HG03378 (cell line): ENCODE data around the gene TXLNA.
A peak's percentile ranks its signal among the peaks of the same experiment; 100 is the strongest.

Source experiments
- ATAC-seq: cut with Tn5 transposase; IDR thresholded peaks from one replicate; pipeline ENCODE4 v1.9.1; 2021; ENCODE audit warnings: mild to moderate bottlenecking, moderate library complexity; ENCODE audit not compliant: unreplicated experiment

TXLNA gene

DNA sequence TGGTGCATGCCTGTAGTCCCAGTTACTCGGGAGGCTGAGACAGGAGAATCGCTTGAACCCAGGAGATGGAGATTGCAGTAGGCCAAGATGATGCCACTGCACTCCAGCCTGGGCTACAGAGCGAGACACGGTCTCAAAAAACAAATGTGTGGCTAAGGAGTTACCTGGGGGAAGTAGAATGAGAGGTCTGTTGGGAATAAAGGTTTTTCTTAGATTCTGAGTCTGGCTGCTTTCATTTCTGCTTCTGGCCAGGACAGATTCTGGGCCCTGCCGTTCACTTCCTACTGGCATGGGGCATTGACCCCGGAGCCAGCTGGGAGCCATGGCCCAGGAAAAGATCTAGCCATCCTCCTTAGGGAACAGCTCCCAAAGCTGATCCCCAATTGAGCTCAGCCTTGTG, 29.0 kb downstream of the TXLNA start:
- no peak for ATAC-seq

DNA sequence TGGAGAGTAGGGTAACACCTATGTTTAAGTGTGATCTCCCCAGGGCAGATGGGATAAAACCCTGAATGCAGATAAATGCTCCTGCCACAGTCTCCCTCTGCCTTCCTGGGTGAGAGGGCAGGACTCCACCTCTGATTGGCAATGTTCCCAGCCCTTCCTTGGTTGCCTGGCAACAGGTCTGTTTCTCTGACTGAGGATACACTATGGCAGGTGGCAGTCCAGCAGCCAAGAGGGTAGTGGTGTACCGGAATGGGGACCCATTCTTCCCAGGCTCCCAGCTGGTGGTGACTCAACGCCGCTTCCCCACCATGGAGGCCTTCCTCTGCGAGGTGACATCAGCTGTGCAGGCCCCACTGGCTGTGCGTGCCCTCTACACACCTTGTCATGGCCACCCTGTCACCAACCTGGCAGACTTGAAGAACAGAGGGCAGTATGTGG, 29.4 kb downstream of the TXLNA start, which contains the start of gene DCDC2B:
Gene DCDC2B (plus strand): TSS at position 199 of the 438 bp plus-strand sequence. CDS start 5 bp downstream, at position 204.
- no peak for ATAC-seq

DNA sequence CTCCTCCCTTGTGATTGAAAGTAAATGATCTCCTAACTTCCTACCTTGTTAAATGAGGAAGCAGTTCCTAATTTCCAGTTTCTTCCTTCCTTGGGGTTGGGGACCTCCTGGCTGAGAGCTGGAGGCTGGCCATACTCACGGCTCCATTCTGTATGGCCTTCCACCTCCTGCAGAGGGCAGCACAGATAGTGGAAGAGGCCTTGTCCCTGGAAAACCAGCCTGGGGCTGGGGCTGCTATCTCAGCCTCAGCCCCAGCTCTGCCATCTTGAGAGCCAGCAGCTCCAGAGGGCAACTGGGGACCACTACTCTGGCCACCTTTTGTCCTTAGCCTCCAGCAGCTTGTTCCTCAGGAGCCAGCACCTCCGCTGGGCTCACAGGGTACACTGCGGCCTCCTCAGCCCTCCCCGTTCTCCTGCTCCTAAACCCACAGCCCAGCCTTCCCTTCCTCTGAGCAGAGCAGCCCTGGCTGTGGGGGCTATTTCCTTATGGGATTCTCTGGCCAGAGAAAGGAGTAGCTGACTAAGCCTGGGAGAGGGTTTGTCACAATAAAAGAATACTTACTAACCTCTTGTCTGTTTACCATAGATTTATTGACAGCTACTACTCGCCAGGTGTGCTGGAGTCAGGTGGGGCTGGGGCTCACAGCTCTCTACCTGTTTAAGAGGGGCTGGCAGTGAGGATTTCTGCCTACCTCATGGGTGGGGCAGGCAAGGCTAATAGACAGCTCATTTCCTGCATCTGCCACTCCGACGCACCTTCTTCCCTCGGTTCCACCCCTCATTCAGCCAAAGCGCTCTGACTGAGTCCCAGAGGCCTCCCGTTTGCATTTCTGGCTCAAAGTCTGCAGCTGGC, 36.4 kb downstream of the TXLNA start:
- no peak for ATAC-seq

DNA sequence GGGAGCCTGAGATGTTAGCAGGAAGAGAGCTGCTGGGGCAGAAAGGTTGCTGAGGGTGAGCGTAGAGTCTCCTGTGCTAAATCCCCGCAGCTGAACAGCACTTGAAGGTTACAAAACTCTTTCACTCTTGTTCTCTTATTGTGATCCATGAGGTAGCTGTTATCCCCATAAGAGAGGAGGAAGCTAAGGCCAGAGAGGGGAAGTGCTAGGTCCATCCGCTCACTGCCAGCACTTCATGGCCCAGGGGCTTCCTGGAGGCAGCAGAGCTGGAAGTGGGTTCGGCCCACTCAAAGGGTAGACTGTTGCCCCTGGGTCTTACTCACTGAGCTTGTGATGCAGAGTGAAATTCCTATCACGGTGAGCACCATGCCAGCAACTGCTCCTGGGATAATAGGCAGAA, 37.1 kb downstream of the TXLNA start:
- no peak for ATAC-seq

DNA sequence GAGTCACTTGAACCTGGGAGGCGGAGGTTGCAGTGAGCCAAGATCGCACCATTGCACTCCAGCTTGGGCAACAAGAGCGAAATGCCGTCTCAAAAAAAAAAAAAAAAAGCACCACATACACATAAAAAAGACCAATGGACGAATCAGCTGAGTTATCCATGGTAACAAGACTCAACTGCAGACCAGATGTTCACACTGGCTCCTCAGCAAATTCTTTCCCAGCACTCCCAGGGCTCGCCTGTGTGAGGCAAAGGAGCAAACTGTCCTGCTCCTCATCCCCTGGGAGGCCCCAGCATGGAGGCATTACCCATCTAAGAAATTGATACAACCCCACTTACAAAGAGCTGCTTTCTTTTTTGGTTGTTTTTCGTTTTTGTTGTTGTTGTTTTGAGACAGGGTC, 39.5 kb downstream of the TXLNA start:
- ATAC-seq = no peak

DNA sequence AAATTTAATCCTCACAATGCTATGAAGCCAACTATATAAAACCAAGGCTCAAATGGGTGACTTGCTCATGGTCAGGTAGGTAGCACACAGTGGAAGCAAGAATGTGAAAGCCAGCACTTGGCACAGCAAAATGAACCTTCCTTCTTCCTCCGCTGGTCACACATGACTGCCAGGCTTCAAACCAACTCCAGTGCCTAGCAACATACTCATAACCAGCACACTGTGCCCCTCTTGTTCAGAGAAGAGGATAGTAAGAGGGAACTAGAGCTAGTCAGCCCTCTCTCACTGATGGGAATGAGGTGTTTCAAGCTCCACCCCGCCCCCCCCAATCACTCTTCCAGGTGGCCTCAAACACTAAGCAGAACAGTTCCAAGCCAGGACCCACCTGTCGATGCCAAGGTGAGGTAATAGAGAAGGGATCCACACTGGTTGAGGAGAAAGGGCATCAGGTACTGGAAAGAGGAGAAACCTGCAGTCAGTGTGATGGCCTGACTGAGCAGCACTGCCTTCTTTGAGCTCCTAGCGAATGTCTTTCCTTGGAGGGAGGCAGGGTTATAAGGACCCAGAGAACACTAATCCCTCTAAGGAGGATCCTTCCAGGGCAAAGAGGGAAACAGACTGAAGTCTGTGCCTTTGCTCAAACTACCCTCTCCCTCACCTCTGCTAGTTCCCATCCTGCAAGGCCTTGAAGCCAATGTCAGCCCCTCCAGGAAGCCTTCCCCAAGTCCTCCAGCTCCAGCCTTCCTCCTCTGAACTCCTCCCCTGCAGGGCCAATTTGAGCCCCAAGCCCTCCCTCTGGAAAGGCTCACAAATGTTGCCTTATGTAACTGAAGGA, 41.5 kb downstream of the TXLNA start:
- no peak for ATAC-seq

DNA sequence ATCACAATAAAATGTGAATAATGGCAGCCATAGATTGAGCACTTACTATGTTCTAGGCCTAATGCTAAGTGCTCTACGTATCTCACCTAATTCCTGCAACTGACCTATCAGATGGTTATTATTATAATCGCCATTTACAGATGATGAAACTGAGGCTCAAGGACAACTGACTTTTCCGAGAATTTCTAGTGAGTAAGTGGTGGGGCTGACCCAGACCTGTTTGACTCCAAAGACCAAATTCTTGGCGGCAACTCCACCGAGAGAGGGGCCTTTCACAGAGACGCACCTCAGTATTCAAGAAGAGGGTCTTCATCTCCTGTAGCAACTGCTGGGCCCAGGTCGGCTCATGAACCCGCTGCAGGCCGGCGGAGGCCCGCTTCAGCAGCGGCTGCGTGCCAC, 42.1 kb downstream of the TXLNA start:
- no peak for ATAC-seq

DNA sequence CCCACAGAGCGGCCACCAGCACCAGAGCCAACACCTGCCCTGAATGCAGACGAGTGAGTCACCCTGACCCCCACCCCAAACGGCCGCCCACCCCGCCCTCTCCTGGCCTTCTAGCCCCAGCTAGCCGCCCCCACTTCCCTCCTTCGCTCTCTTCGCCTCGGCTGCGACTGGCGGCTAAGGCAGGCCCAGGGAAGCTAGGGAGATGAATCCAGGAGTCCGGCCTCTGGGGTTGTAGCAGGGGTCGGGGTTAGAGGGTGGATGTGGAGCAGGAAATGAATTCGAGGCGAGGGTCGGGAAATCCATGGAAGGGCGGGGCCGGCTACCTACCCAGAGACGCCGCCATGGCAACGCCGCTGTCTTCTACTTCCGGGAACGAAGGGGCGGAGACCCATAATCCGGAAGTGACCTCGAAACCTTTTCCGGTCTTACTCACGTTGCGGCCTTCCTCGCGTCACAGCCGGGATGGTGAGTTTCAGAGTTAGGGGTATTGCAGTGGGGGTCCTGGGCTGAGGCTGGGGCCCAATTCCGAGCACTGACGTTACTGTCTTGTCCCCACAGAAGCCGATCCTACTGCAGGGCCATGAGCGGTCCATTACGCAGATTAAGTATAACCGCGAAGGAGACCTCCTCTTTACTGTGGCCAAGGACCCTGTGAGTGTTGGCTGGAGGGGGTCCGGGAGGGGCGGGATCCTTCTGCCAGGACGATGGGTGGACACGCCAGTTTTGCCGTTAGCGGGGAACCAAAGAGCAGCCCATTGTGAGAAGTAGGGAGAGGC, 42.7 kb downstream of the TXLNA start, which contains the start of the genes EIF3I and TMEM234:
Gene EIF3I (plus strand): TSS at position 428 of the 776 bp plus-strand sequence. CDS start 35 bp downstream, at position 463.
Gene TMEM234 (minus strand): TSS at position 374 of the 776 bp plus-strand sequence. CDS start 31 bp downstream, at position 343.
- ATAC-seq = peak; percentile 80

DNA sequence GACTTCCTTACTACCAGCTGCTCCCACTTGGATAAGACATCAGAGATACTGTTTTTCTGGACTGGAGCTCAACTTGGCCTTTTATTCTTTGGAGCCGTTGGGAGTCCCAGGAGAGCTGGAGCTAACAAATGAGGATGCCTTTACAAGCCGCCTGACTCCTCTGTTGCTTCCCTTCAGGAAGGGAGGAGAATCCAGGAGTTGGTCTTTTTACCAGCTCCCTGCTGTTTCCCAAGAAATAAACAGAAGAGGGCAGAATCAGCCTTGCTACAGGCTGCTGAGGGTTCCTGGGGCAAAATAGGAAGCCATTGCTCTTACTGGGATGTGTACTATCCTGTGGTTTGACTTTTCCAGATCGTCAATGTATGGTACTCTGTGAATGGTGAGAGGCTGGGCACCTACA, 44.2 kb downstream of the TXLNA start:
- ATAC-seq = no peak

DNA sequence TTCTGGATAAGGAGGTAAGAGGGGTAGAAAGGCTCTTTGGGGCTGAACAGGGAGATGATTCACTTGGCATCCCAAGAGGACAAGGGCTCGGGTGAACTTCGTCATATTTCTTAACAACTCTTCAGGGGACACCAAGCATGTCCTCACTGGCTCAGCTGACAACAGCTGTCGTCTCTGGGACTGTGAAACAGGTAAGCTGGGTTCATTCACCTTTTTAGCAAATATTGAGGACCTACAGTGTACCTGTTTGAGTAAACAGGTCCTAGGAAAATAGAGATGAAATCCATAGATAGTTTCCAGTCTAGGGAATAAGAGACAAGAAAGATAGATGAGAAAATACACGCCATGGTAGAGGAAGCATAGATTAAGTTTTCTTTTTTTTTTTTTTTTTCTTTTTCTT, 44.8 kb downstream of the TXLNA start:
- no peak for ATAC-seq

DNA sequence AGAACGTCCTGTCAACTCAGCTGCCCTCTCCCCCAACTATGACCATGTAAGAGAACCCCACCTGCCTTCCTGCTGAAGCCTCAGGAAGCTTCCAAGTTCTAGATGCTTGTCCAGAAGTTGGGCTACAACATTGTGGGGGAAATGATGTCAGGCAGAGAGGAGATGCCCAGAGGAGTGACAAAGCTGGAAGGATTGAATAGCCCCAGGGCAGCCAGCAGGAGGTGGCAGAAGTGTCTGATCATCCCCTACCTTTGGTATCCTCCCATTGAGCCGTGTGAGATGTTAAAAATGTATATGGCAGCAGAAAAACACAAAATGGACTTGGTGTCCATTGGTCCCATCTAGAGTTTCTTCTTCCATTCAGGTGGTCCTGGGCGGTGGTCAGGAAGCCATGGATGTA, 49.3 kb downstream of the TXLNA start:
- no peak for ATAC-seq

DNA sequence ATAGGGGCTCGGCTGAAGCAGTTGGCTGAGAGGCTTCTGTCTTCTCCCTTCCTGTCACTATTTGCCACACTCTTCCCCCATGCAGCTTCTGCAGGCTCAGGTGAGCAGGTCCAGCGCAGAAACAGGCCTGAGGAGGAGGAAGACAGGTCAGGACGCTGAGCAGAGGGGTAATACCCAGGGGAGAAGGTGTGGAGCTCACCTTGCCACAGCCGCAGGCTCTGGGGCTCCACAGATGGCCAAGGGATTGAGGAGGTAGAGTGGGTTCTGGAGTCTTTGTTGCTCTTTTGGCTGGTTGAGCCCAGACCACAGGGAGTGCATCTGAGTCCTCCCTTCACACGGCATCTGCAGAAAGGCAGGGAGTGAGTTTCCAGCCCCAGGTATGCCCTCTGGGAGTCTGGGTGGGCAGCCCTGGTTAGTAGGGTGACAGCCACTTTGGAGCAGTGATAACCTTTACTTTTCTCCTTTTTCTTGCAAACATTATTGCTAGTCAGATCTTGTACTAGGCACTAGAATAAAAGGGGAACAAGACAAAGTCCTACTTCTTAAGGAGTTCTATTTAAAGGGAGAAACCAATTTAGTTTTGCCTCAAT, 52.5 kb downstream of the TXLNA start:
- no peak for ATAC-seq

DNA sequence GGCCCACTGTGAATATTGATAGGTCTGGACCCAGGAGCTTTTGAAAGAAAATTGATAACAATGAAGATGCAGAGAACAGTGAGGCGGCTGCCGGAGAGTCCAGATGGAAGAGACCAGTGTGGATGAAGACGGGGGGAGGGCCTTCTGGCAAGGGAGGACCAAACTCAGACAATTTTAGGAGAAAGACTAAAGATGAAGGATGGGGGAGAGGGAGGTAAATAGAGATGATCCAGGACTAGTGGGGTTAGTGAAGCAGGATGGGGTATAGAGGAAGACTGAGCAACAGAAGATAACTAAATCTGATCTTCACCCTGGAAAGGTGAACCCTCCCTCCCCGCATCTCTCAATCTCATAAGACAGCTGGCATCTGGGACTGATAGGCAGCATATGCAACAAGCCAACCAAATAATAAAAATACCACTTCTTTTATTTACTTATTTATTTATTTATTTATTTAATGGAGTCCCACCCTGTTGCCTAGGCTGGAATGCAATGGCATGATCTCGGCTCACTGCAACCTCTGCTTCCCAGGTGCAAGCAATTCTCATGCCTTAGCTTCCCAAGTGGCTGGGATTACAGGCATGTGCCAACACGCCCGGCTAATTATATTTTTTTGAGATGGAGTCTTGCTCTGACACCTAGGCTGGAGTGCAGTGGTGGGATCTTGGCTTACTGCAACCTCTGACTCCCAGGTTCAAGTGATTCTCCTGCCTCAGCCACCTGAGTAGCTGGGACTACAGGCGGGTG, 53.3 kb downstream of the TXLNA start:
- no peak for ATAC-seq

DNA sequence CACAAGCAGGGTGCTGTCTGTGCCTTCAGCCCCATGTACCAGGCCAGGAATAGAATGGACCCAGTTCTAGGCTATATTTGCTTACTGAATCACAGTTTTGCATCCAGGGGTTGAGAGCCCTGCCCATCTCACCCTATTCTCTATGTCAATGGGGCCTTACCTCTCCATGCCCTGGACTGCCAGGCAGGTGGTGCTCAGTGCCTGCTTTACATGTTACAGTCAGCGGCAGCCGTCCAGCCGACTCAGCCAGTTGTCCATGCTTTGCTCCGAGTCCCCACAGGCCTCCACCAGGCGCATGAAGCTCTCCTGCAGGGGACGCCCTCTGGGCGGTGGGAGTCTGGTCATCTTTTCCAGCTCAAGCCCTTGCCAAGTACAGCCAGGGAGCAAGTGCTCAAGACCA, 55.3 kb downstream of the TXLNA start:
- ATAC-seq = no peak

DNA sequence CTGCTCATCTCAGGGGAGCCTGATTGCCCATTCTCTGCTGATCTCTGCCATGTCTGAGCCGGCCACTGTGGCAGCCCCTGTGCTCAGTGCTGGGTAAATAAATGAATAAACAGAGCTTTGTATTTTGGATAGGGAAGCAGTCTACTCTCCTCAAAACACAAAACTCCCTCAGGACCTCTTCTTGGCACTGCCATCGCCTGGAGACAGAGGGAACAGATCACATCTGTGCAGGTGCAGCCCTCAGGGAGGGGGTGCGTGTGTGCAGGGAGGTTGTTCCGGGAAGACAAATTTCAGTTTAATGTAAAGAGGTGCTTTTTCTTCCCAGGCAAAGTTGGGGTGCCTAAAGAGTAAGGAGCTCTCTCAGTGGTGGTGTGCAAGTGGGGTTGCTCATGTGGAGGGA, 59.9 kb downstream of the TXLNA start:
- ATAC-seq = no peak

DNA sequence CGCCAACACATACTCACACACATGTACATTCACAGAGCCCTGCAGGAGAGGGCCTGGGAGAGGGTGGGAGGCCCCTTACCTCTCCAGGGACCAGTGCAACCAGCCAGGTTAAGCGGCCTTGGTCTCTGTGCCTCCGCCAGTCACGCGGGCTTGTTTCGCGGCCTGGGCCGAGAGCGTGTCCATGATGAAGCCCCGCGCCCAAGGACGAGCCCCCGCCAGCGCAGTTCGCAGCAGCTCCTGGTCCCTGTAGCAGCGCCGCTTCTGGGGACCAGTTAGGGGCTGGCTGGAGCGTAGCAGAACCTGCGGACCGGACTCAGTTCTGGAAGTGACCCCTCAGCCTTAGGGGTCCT, 60.3 kb downstream of the TXLNA start:
- ATAC-seq = no peak

DNA sequence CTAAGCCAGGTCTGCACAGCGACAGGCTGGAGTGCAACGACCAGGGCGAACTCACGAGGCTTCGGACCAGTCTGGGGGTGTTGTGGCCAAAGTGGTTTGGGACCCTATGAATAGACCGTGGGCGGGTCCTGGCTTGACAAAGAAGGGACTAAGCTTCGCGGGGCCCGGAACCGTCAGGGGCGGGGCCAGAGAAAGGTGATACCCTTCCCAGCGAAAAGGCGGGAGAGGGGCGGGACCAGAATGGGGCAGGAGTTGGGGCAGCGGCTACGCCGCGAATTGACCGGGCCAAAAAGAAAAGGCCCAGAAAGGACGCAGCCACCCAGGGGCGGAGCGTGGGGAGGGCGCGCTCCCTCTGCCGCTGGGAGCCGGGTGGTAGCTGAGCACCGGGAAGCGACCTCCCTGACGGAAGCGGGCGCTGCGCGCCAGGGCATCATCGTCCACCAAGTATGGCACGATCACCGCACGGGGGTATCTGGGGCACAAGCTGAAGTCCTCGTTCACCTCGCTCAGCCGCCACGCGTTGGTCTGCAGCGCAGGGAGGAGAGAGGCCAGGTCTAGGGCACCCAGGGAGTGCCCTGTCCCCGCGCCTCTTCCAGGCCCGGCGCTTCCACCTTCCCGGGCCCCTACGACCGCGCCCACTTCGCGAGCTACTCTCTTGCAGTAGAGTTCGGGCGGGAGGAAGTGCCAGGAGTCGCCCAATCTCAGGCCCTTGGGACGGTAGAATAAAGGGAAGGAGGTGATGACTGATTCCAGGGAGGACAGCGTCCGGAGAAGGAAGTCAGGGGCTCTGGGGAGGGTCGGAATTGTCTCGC, 60.9 kb downstream of the TXLNA start:
- ATAC-seq = no peak

DNA sequence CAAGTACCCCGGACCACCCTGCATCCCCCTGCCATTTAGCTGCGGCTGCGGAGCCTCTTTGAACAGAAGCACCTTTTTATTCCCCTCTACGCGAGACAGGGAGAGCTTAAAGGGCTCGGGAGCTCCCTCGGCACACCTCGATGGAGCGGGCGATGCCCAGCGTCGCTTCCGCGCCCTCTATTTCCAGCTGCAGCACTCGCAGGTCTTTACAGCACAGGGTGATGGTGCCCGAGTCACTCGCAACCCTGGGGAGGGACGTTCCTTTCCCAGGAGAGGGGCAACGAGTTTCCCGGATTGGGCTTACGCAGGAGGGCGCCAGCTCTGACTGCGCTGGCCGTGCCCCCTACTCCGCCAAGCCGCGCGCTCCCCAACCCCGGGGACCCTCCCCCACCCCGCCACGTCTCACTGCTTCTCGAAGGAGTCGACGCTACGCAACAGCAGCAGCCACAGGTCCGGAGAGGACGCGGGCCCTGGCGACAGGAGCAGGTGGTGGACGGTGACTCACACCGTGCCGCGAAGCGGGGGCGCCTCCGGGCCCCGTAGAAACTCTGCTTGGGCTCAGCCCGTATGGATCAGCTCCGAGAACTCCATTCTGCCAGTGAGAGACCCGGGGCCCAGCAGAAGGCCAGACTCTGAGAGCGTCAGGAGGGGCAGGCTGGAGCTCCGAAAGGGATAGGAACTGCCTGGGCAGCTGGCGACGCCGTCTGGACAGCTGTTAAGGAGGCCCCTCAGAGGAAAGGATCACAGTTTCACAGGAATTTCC, 61.7 kb downstream of the TXLNA start:
- ATAC-seq = no peak
